A673 (cell line): Measurements from ENCODE around the gene TRRAP. TPM values are rescaled to one million over a fixed set of nuclear protein-coding genes. Genes with fewer than 3 reads are reported as not detected.

ENCODE experiments used
- BruUV-seq: library from RNA; stranded (reverse); fragments of 400-500 nt; replicated peaks from 2 replicates; lab custom pipeline; 2021; lab: Mats Ljungman, UMichigan
- CTCF ChIA-PET: fragments of 300-600 bp; sonication (Branson Sonifier 250); formaldehyde crosslinking; loops from one replicate; lab custom pipeline; 2022; ENCODE audit warnings: antibody characterized with exemption; lab: Charles Lee
- POLR2A ChIA-PET: fragments of 300-600 bp; sonication (Branson Sonifier 250); formaldehyde crosslinking; loops from one replicate; lab custom pipeline; 2022; ENCODE audit warnings: antibody characterized with exemption; ENCODE audit not compliant: low non-redundant PET; lab: Charles Lee
- DNase-seq: peaks from one replicate; pipeline ENCODE4 v3.0.0-alpha.2; 2015; ENCODE audit warnings: low spot score
- H3K27ac ChIP-seq: fragments of 200-600 bp; sonication (generic); 2 replicates; pipeline ENCODE4 v1.5.1; 2016; ENCODE audit warnings: mixed run types, low read depth, mild to moderate bottlenecking, mixed read lengths, antibody characterized with exemption, low read length; ENCODE audit not compliant: poor library complexity, severe bottlenecking
- H3K27me3 ChIP-seq: fragments of 200-600 bp; sonication (generic); replicated peaks from 2 replicates; pipeline ENCODE4 v1.6.1; 2017; ENCODE audit warnings: mixed run types, low read depth, mild to moderate bottlenecking, mixed read lengths, antibody characterized with exemption, low read length; ENCODE audit not compliant: insufficient read depth, poor library complexity
- H3K36me3 ChIP-seq: fragments of 200-600 bp; sonication (generic); 2 replicates; pipeline ENCODE4 v1.6.1; 2016; ENCODE audit warnings: mixed run types, mild to moderate bottlenecking, mixed read lengths, antibody characterized with exemption, low read length; ENCODE audit not compliant: insufficient read depth, poor library complexity, severe bottlenecking
- H3K4me1 ChIP-seq: fragments of 200-600 bp; sonication (generic); 2 replicates; pipeline ENCODE4 v1.6.1; 2017; ENCODE audit warnings: mixed run types, mild to moderate bottlenecking, mixed read lengths, antibody characterized with exemption, low read length; ENCODE audit not compliant: insufficient read depth, poor library complexity, severe bottlenecking
- H3K4me3 ChIP-seq: fragments of 200-600 bp; sonication (generic); 2 replicates; pipeline ENCODE4 v1.5.1; 2016; ENCODE audit warnings: low read depth, mixed run types, mild to moderate bottlenecking, mixed read lengths, low read length; ENCODE audit not compliant: poor library complexity, severe bottlenecking
- H3K9me3 ChIP-seq: fragments of 200-600 bp; sonication (generic); 2 replicates; pipeline ENCODE4 v1.6.1; 2016; ENCODE audit warnings: mixed run types, low read depth, mild to moderate bottlenecking, mixed read lengths, antibody characterized with exemption, low read length; ENCODE audit not compliant: poor library complexity, severe bottlenecking
- EZH2 ChIP-seq: fragments of 200-600 bp; sonication (generic); IDR thresholded peaks from 2 replicates; pipeline ENCODE4 v1.6.1; 2017; ENCODE audit warnings: borderline replicate concordance, low read depth, mild to moderate bottlenecking, mixed read lengths, antibody characterized with exemption, low read length; ENCODE audit not compliant: poor library complexity, severe bottlenecking
- intact Hi-C: fragments of 100-400 bp; cut with micrococcal nuclease; formaldehyde crosslinking; loops from one replicate; pipeline ENCODE4 v1.10.0; 2022; ENCODE audit not compliant: unreplicated experiment
- total RNA-seq: library from RNA; stranded (reverse); gene quantifications from 2 replicates; pipeline ENCODE4 v1.2.3, GENCODE V29; 2021
- TF ChIP-seq, protein P1 (sequence below): fragments of 300-800, 200-600 bp; sonication (generic); conservative IDR thresholded peaks from 2 replicates; pipeline ENCODE4 v1.5.1; 2017; ENCODE audit warnings: low read depth, mild to moderate bottlenecking, antibody characterized with exemption, low read length, moderate library complexity, mixed read lengths

TRRAP gene
- total RNA-seq, 1 experiment from 2014 or later = 50.2 TPM

GRCh38 chr7:99013266-99014112 is 135.2 kb downstream of the TRRAP start:
- no peak for TF ChIP-seq EZH2
- TF ChIP-seq, protein P1, sequence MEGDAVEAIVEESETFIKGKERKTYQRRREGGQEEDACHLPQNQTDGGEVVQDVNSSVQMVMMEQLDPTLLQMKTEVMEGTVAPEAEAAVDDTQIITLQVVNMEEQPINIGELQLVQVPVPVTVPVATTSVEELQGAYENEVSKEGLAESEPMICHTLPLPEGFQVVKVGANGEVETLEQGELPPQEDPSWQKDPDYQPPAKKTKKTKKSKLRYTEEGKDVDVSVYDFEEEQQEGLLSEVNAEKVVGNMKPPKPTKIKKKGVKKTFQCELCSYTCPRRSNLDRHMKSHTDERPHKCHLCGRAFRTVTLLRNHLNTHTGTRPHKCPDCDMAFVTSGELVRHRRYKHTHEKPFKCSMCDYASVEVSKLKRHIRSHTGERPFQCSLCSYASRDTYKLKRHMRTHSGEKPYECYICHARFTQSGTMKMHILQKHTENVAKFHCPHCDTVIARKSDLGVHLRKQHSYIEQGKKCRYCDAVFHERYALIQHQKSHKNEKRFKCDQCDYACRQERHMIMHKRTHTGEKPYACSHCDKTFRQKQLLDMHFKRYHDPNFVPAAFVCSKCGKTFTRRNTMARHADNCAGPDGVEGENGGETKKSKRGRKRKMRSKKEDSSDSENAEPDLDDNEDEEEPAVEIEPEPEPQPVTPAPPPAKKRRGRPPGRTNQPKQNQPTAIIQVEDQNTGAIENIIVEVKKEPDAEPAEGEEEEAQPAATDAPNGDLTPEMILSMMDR = no peak
- intact Hi-C loops = no loop called here
- Histone ChIP-seq H3K4me1 (no peaks in the 10 kb centered on the region), H3K4me3 (no peak overlapping the region), H3K27ac (no peak overlapping the region), H3K36me3 (peaks cover 50% of the 10 kb centered on the region), H3K9me3 (no peaks in the 10 kb centered on the region), H3K27me3 (no peaks in the 10 kb centered on the region)
- CTCF ChIA-PET = no interaction called here
- BruUV-seq = no TSS peak
- POLR2A ChIA-PET = no interaction called here
- no peak for DNase-seq

DNA sequence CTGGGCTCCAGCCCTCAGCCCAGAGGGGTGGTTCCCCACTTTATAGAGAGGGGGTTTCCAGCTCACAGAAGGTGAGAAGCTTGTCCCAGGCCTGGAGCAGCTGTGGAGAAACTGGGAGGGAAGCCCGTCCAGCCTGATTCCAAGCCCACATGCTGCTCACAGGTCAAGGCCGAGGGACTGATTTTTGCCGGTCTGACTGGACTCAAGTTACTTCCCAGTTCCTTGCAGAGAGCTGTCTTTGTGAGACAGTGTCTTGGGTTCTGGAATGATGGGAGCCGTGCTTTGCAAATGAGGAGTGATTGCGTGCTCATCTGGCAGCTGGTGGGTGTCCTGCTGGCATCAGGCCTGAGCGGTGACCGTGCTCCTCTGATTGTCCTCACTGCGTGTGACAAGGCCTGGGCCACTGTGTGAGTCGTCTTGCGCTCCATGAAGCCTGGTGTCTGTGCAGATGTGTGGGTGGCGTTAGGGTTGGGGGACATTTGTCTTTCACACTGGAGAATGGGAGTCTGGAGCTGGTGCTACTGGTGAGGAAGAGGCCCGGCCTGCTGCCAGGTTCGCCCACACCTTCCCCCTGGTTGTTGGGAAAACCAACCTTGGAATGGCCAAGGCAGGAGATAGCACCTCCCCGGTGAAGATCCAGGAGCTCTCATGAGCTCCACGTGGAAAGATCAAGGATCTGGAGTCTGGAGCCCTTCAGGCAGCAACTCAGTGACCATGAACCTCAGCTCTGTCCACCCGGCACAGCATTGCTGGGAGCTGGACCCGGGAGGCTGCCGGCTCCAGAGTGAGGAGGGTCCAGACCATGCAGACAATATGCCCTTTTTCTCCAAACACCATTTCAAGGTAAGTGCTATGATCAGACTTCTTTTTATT is 136.0 kb downstream of the TRRAP start:
- POLR2A ChIA-PET = no interaction called here
- H3K4me1 ChIP-seq = no peaks in the 10 kb centered on the region
- H3K27ac ChIP-seq = no peak overlapping the region
- BruUV-seq = no TSS peak
- CTCF ChIA-PET = no interaction called here
- intact Hi-C loops = no loop called here
- H3K27me3 ChIP-seq = no peaks in the 10 kb centered on the region
- H3K9me3 ChIP-seq = no peaks in the 10 kb centered on the region
- TF ChIP-seq, protein P1 = no peak
- no peak for TF ChIP-seq EZH2
- H3K36me3 ChIP-seq = peaks cover 41% of the 10 kb centered on the region
- no peak overlapping the region for H3K4me3 ChIP-seq
- DNase-seq = no peak

GRCh38 chr7:99016196-99016595 is 137.9 kb downstream of the TRRAP start:
- ChIA-PET POLR2A (no interaction called here), CTCF (no interaction called here)
- no peak for DNase-seq
- TF ChIP-seq, protein P1 = no peak
- no peak for TF ChIP-seq EZH2
- Histone ChIP-seq H3K27me3 (no peaks in the 10 kb centered on the region), H3K4me3 (no peak overlapping the region), H3K27ac (no peak overlapping the region), H3K4me1 (peaks cover 2% of the 10 kb centered on the region), H3K9me3 (no peaks in the 10 kb centered on the region), H3K36me3 (peaks cover 40% of the 10 kb centered on the region)
- no TSS peak for BruUV-seq
- intact Hi-C loops = no loop called here
